Measurements from ENCODE around the gene ABCA4. TPM values are rescaled to one million over a fixed set of nuclear protein-coding genes. Genes with fewer than 3 reads are reported as not detected.

The ABCA4 gene
- total RNA-seq, 4 donors from 2014 or later: 0.18 to 0.57 TPM; not detected in 2

- no peak for DNase-seq
- H3K27ac ChIP-seq: peak overlapping the region; percentile 34 to 43 (median 41)
- no peaks in the 10 kb centered on the region for H3K9me3 ChIP-seq
- H3K4me3 ChIP-seq: no peak overlapping the region
- H3K27me3 ChIP-seq: peaks cover 0 to 3% (median 0%) of the 10 kb centered on the region in 4 donors
- TF ChIP-seq, protein P1, sequence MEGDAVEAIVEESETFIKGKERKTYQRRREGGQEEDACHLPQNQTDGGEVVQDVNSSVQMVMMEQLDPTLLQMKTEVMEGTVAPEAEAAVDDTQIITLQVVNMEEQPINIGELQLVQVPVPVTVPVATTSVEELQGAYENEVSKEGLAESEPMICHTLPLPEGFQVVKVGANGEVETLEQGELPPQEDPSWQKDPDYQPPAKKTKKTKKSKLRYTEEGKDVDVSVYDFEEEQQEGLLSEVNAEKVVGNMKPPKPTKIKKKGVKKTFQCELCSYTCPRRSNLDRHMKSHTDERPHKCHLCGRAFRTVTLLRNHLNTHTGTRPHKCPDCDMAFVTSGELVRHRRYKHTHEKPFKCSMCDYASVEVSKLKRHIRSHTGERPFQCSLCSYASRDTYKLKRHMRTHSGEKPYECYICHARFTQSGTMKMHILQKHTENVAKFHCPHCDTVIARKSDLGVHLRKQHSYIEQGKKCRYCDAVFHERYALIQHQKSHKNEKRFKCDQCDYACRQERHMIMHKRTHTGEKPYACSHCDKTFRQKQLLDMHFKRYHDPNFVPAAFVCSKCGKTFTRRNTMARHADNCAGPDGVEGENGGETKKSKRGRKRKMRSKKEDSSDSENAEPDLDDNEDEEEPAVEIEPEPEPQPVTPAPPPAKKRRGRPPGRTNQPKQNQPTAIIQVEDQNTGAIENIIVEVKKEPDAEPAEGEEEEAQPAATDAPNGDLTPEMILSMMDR (IDR thresholded peaks at IDR 0.05): no peak
- TF ChIP-seq POLR2A (IDR thresholded peaks at IDR 0.05): no peak
- intact Hi-C loops (cut with DNase I): no loop called here
- 13 to 32% methylated on average over 3 of the region's 3 CpGs for WGBS, 2 donors
- H3K4me1 ChIP-seq: peaks cover 9 to 48% (median 21%) of the 10 kb centered on the region in 3 donors
- H3K36me3 ChIP-seq: no peaks in the 10 kb centered on the region
Observed at GRCh38 chr1:93988634-93989350, 132.2 kb downstream of the ABCA4 start.

- Histone ChIP-seq H3K9me3 (no peaks in the 10 kb centered on the region), H3K36me3 (no peaks in the 10 kb centered on the region), H3K4me1 (peaks cover 7 to 38% (median 24%) of the 10 kb centered on the region in 3 donors), H3K4me3 (no peak overlapping the region), H3K27me3 (no peaks in the 10 kb centered on the region), H3K27ac (no peak overlapping the region)
- WGBS, 2 donors: 89 to 91% methylated on average over 1 of the region's 1 CpG
- TF ChIP-seq, protein P1 (IDR thresholded peaks at IDR 0.05): no peak
- no peak for TF ChIP-seq POLR2A (IDR thresholded peaks at IDR 0.05)
- DNase-seq: no peak
- intact Hi-C loops (cut with DNase I): no loop called here
Observed at GRCh38 chr1:93981274-93981667, 139.7 kb downstream of the ABCA4 start.

- 75 to 80% methylated on average over 10 of the region's 10 CpGs for WGBS, 2 donors
- H3K9me3 ChIP-seq: no peaks in the 10 kb centered on the region
- no peak for DNase-seq
- intact Hi-C loops (cut with DNase I): no loop called here
- no peak overlapping the region for H3K4me3 ChIP-seq
- no peak for TF ChIP-seq POLR2A (IDR thresholded peaks at IDR 0.05)
- TF ChIP-seq, protein P1 (IDR thresholded peaks at IDR 0.05): peak in 1 of 6 experiments; percentile 12
- no peaks in the 10 kb centered on the region for H3K36me3 ChIP-seq
- peak overlapping the region; percentile 45 to 75 (median 73) for H3K27ac ChIP-seq
- H3K27me3 ChIP-seq: no peaks in the 10 kb centered on the region
- peaks cover 7 to 38% (median 24%) of the 10 kb centered on the region in 3 donors for H3K4me1 ChIP-seq
Observed at GRCh38 chr1:93980320-93981273, 140.4 kb downstream of the ABCA4 start.

DNA sequence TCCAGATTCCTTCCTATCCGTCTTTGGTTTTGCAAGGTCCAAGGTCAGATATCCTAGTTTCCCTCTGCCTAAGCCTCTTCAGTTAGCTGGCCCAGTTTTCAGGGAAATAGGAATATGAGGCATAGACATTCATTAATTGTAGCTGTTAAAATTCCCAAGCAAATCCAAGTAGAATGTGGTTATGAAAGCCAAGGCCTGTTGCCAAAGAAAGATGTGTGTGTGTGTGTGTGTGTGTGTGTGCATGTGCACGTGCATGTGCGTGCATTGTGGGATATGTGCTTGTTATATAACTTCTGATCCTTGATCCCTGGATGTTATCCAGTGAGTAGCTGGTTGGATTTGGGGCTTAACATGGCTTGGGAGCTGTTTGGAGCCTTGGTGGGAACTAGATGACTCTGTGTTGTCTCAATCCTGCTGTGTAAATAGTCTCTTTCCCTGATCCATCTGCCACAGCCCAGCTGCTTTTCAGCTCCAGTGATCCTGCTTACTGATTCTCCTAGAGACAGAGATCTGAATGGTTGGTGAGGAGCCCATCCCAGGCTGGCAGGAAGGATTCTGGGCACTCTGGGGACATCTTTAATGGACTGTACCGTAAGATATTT, 141.1 kb downstream of the ABCA4 start:
- intact Hi-C loops (cut with DNase I): no loop called here
- no peak for TF ChIP-seq POLR2A (IDR thresholded peaks at IDR 0.05)
- H3K36me3 ChIP-seq: no peaks in the 10 kb centered on the region
- peak overlapping the region; percentile 54 to 75 (median 73) for H3K27ac ChIP-seq
- H3K27me3 ChIP-seq: no peaks in the 10 kb centered on the region
- 13 to 27% methylated on average over 3 to 4 of the region's 4 CpGs for WGBS, 2 donors
- peaks cover 7 to 38% (median 24%) of the 10 kb centered on the region in 3 donors for H3K4me1 ChIP-seq
- H3K4me3 ChIP-seq: no peak overlapping the region
- no peak for DNase-seq
- H3K9me3 ChIP-seq: no peaks in the 10 kb centered on the region

- intact Hi-C loops (cut with DNase I): no loop called here
- Histone ChIP-seq H3K27ac (peak overlapping the region; percentile 45 to 74 (median 63)), H3K4me1 (peaks cover 7 to 38% (median 24%) of the 10 kb centered on the region in 3 donors), H3K4me3 (no peak overlapping the region), H3K9me3 (no peaks in the 10 kb centered on the region), H3K27me3 (no peaks in the 10 kb centered on the region), H3K36me3 (no peaks in the 10 kb centered on the region)
- TF ChIP-seq POLR2A (IDR thresholded peaks at IDR 0.05): no peak
- TF ChIP-seq, protein P1 (IDR thresholded peaks at IDR 0.05): no peak
- no peak for DNase-seq
- 23 to 45% methylated on average over 7 of the region's 7 CpGs for WGBS, 2 donors
Observed at GRCh38 chr1:93979040-93979717, 141.8 kb downstream of the ABCA4 start.
